ENCODE data around the gene PEPD.

PEPD gene

DNA sequence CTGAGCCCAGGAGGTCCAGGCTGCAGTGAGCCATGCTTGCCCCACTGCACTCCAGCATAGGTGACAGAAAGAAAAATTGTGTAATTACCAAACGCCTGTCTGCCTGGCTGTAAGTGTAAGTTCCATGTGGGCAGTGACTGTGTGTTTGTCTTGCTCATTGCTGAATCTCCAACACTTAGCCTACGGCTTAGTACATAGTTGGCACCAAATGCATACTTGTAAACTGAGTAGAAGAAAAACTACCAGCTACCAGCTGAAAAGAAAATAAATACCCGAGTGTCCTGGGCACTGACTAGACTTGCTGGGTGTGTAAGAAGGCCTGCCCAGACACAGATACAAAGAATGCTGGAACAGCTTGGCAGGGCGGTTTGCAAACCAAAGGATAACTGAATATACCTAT is 150.8 kb downstream of the PEPD start:
- in situ Hi-C loops (cut with MboI; ENCODE audit: low pct_unique_long_range_greater_than_20kb, low sequenced_read_pairs, unreplicated experiment) = no loop called here
- no peak for DNase-seq (ENCODE audit: low spot score)
- TF ChIP-seq, protein P1, sequence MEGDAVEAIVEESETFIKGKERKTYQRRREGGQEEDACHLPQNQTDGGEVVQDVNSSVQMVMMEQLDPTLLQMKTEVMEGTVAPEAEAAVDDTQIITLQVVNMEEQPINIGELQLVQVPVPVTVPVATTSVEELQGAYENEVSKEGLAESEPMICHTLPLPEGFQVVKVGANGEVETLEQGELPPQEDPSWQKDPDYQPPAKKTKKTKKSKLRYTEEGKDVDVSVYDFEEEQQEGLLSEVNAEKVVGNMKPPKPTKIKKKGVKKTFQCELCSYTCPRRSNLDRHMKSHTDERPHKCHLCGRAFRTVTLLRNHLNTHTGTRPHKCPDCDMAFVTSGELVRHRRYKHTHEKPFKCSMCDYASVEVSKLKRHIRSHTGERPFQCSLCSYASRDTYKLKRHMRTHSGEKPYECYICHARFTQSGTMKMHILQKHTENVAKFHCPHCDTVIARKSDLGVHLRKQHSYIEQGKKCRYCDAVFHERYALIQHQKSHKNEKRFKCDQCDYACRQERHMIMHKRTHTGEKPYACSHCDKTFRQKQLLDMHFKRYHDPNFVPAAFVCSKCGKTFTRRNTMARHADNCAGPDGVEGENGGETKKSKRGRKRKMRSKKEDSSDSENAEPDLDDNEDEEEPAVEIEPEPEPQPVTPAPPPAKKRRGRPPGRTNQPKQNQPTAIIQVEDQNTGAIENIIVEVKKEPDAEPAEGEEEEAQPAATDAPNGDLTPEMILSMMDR (IDR thresholded peaks at IDR 0.05; ENCODE audit: extremely low read depth, insufficient read depth, missing control alignments) = no peak

DNA sequence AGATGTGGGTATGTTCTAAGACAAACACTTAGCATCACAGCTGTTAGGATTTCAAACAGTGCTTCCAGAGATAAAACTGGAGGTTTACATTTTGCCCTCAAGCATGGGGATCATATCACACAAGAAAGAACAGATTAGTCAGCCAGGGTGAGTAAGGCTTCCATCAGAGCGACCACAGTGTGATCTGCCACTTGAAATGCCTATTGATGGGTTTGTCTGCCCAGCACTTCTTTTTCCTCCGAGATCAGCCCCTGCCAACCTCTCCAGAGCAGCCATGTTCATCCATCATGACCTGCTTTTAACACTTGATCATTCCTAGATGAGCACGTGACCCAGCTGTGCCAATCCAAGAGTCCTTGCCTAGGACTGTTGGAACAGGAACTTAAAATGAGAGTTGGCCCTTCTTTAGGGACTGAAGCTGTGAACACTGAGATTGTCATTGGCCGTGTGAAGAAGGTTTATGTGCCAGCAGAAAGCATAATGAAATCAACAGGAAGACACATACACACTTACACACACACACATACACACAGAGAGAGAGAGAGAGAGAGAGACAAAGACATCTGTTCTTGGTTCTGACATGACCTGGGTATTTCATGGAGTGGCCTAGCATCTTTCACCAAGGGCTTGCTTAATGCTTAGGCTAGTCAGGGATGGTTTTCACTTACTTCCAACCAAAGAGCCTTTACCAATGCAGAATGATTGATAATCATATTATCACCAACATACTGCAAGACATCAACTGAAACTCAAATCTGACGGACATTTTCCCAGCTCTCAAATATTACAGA is 153.3 kb downstream of the PEPD start:
- DNase-seq (ENCODE audit: low spot score) = no peak
- in situ Hi-C loops (cut with MboI; ENCODE audit: low pct_unique_long_range_greater_than_20kb, low sequenced_read_pairs, unreplicated experiment) = no loop called here
- TF ChIP-seq, protein P1 (IDR thresholded peaks at IDR 0.05; ENCODE audit: extremely low read depth, insufficient read depth, missing control alignments) = no peak

- TF ChIP-seq, protein P1 (IDR thresholded peaks at IDR 0.05; ENCODE audit: extremely low read depth, insufficient read depth, missing control alignments) = no peak
- in situ Hi-C loops (cut with MboI; ENCODE audit: low pct_unique_long_range_greater_than_20kb, low sequenced_read_pairs, unreplicated experiment) = no loop called here
- DNase-seq (ENCODE audit: low spot score) = no peak
Measured at GRCh38 chr19:33366897-33367296, 154.7 kb downstream of the PEPD start.

- DNase-seq (ENCODE audit: low spot score) = no peak
- in situ Hi-C loops (cut with MboI; ENCODE audit: low pct_unique_long_range_greater_than_20kb, low sequenced_read_pairs, unreplicated experiment) = no loop called here
- TF ChIP-seq, protein P1 (IDR thresholded peaks at IDR 0.05; ENCODE audit: extremely low read depth, insufficient read depth, missing control alignments) = no peak
Measured at GRCh38 chr19:33366127-33366526, 155.5 kb downstream of the PEPD start.

DNA sequence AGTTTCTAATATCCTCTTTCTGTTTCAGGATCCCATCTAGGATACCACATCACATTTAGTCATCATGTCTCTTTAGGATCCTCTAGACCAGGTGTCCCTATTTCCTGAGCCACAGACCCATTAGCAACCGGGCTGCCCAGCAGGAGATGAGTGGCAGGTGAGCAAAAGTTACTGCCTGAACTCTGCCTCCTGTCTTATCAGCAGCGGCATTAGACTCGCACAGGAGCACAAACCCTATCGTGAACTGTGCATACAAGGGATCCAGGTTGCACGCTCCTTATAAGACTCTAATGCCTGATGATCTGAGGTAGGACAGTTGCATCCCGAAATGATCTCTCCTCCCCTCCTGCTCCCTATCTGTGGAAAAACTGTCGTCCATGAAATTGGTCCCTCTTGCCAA is 155.9 kb downstream of the PEPD start:
- in situ Hi-C loops (cut with MboI; ENCODE audit: low pct_unique_long_range_greater_than_20kb, low sequenced_read_pairs, unreplicated experiment) = no loop called here

GRCh38 chr19:33363476-33363875 is 158.1 kb downstream of the PEPD start:
- TF ChIP-seq, protein P1 (IDR thresholded peaks at IDR 0.05; ENCODE audit: extremely low read depth, insufficient read depth, missing control alignments) = no peak
- in situ Hi-C loops (cut with MboI; ENCODE audit: low pct_unique_long_range_greater_than_20kb, low sequenced_read_pairs, unreplicated experiment) = no loop called here
- no peak for DNase-seq (ENCODE audit: low spot score)

More for the DNA sequence above, 155.9 kb downstream of the PEPD start:
- no peak for DNase-seq (ENCODE audit: low spot score)
- TF ChIP-seq, protein P1 (IDR thresholded peaks at IDR 0.05; ENCODE audit: extremely low read depth, insufficient read depth, missing control alignments) = no peak

Measured in GM13977 (cell line).